Colonic mucosa (tissue), 4 donors: Measurements from ENCODE around the gene UNC13B. TPM values are rescaled to one million over a fixed set of nuclear protein-coding genes. Genes with fewer than 3 reads are reported as not detected.

Experiments used
- DNase-seq: peaks from one replicate; pipeline ENCODE4 v3.0.0-alpha.2; 2020
- H3K27ac ChIP-seq: fragments of 200-600 bp; one replicate; pipeline ENCODE4 v1.8.0; 2021
- H3K27me3 ChIP-seq: fragments of 200-600 bp; one replicate; pipeline ENCODE4 v1.8.0; 2021
- H3K36me3 ChIP-seq: fragments of 200-600 bp; one replicate; pipeline ENCODE4 v1.8.0; 2021
- H3K4me1 ChIP-seq: fragments of 200-600 bp; one replicate; pipeline ENCODE4 v1.8.0; 2021; ENCODE audit warnings: mild to moderate bottlenecking
- H3K4me3 ChIP-seq: fragments of 200-600 bp; one replicate; pipeline ENCODE4 v1.8.0; 2021
- H3K9ac ChIP-seq, 2 donors: one replicate each; pipeline ENCODE4 v1.7.0; 2013; ENCODE audit warnings: control low read depth in 2 of 2, low read depth in 2 of 2, low read length in 2 of 2
- H3K9me3 ChIP-seq: fragments of 200-600 bp; one replicate; pipeline ENCODE4 v1.8.0; 2021
- CTCF ChIP-seq: fragments of 200-600 bp; IDR thresholded peaks from one replicate; pipeline ENCODE4 v1.8.0; 2022; ENCODE audit warnings: antibody characterized with exemption, mild to moderate bottlenecking
- intact Hi-C: fragments of 100-400 bp; cut with DNase I; formaldehyde crosslinking; loops from one replicate; pipeline ENCODE4 v1.14.1; 2022
- total RNA-seq, 2 donors: library from RNA; stranded (reverse); fragmentation: NEBNext Ultra II Directional in 1 of 2; extraction: Animal tissue kit (Norgen Biotek cat#: 25700) in 1 of 2; gene quantifications; one replicate each; pipeline ENCODE4 v1.2.1, GENCODE V29; 2021
- donor health status: healthy.
- donor health status: DM: no; HTN: no; CAD: no.
- donor health status: DM: no; HTN: no; CAD: no.

The UNC13B gene
- total RNA-seq, 2 donors from 2014 or later: 43.6 to 56.1 TPM

- intact Hi-C loops: no loop called here
- no peak for DNase-seq
- H3K27me3 ChIP-seq: no peaks in the 10 kb centered on the region
- no peaks in the 10 kb centered on the region for H3K9me3 ChIP-seq
- no peak overlapping the region for H3K27ac ChIP-seq
- H3K9ac ChIP-seq: no peak overlapping the region
- no peak for TF ChIP-seq CTCF
- H3K36me3 ChIP-seq: peaks cover 3% of the 10 kb centered on the region
- H3K4me3 ChIP-seq: no peak overlapping the region
- no peaks in the 10 kb centered on the region for H3K4me1 ChIP-seq
These were observed 233.4 kb downstream of the UNC13B start for GRCh38 chr9:35395076-35395705.

DNA sequence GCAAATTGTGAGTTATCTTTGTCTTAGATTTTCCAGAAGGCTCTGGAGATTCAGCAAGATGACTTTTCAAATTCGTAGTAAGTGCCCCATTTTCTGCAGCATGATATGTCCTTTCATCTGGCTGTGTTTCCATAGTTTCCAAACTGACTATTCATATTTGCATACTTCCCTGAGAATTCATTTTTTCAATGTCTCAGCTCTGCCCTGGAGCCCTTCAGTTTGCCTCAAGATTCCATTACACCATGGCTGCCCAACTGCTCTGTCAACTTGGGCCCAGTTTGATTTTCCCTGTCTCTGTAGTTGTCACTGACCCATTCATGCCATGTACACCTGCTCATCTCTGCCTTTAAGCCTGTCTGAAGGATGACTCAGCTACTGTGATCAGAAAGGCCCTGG is 233.9 kb downstream of the UNC13B start:
- no peaks in the 10 kb centered on the region for H3K9me3 ChIP-seq
- intact Hi-C loops: no loop called here
- DNase-seq: peak; percentile 6
- TF ChIP-seq CTCF: no peak
- no peak overlapping the region for H3K4me3 ChIP-seq
- H3K27me3 ChIP-seq: no peaks in the 10 kb centered on the region
- H3K9ac ChIP-seq: no peak overlapping the region
- H3K36me3 ChIP-seq: peaks cover 3% of the 10 kb centered on the region
- no peak overlapping the region for H3K27ac ChIP-seq
- H3K4me1 ChIP-seq: no peaks in the 10 kb centered on the region

- Histone ChIP-seq H3K9me3 (no peaks in the 10 kb centered on the region), H3K4me1 (no peaks in the 10 kb centered on the region), H3K9ac (no peak overlapping the region), H3K27ac (no peak overlapping the region), H3K4me3 (no peak overlapping the region), H3K36me3 (peaks cover 3% of the 10 kb centered on the region), H3K27me3 (no peaks in the 10 kb centered on the region)
- DNase-seq: peak; percentile 7
- intact Hi-C loops: no loop called here
- no peak for TF ChIP-seq CTCF
These were observed 234.9 kb downstream of the UNC13B start for GRCh38 chr9:35396560-35397215.

- peaks cover 3% of the 10 kb centered on the region for H3K36me3 ChIP-seq
- intact Hi-C loops: no loop called here
- H3K4me3 ChIP-seq: no peak overlapping the region
- TF ChIP-seq CTCF: no peak
- H3K9me3 ChIP-seq: no peaks in the 10 kb centered on the region
- DNase-seq: no peak
- no peak overlapping the region for H3K27ac ChIP-seq
- no peaks in the 10 kb centered on the region for H3K27me3 ChIP-seq
- no peak overlapping the region for H3K9ac ChIP-seq
- H3K4me1 ChIP-seq: no peaks in the 10 kb centered on the region
These were observed 235.4 kb downstream of the UNC13B start for GRCh38 chr9:35397216-35397698.

GRCh38 chr9:35397923-35398322 is 236.1 kb downstream of the UNC13B start:
- intact Hi-C loops: no loop called here
- Histone ChIP-seq H3K4me1 (no peaks in the 10 kb centered on the region), H3K9me3 (no peaks in the 10 kb centered on the region), H3K27ac (no peak overlapping the region), H3K4me3 (no peak overlapping the region), H3K36me3 (peaks cover 3% of the 10 kb centered on the region), H3K27me3 (no peaks in the 10 kb centered on the region), H3K9ac (no peak overlapping the region)
- no peak for TF ChIP-seq CTCF
- DNase-seq: no peak
